K562 (cell line): ENCODE results near the gene C2CD2. TPM values are rescaled to one million over a fixed set of nuclear protein-coding genes. Genes with fewer than 3 reads are reported as not detected.

Experiments used
- ARID1B ChIP-seq: fragments of 450-650 bp; IDR thresholded peaks from 2 replicates; pipeline ENCODE4 v1.6.1; 2016; ENCODE audit warnings: antibody characterized with exemption, mild to moderate bottlenecking, inconsistent platforms
- ELK1 ChIP-seq: sonication (generic); formaldehyde crosslinking; IDR thresholded peaks from 2 replicates; pipeline ENCODE4 v1.8.1; 2022; ENCODE audit warnings: missing genetic modification reagents
- EP300 ChIP-seq: IDR thresholded peaks from 2 replicates; pipeline ENCODE4 v1.6.1; 2012; ENCODE audit warnings: low read length, improper control_type of control experiment
- MCM5 ChIP-seq: fragments of 450-650 bp; IDR thresholded peaks from 2 replicates; pipeline ENCODE4 v1.6.1; 2016; ENCODE audit warnings: low read depth
- MITF ChIP-seq: IDR thresholded peaks from 2 replicates; pipeline ENCODE4 v1.6.1; 2014; ENCODE audit warnings: antibody characterized with exemption
- NFE2 ChIP-seq: IDR thresholded peaks from 2 replicates; pipeline ENCODE4 v1.6.1; 2014; ENCODE audit warnings: antibody characterized with exemption, low read depth
- POLR2AphosphoS5 ChIP-seq: IDR thresholded peaks from 2 replicates; pipeline ENCODE4 v1.6.1; 2011; ENCODE audit warnings: mild to moderate bottlenecking, low read depth, low read length, moderate library complexity; ENCODE audit not compliant: control insufficient read depth, insufficient read depth
- RBFOX2 ChIP-seq: fragments of 200-400 bp; formaldehyde crosslinking; IDR thresholded peaks from 2 replicates; pipeline ENCODE4 v1.6.1; 2017; ENCODE audit warnings: low read depth, mild to moderate bottlenecking, low read length, moderate library complexity
- SMAD4 ChIP-seq: fragments of 250-450 bp; sonication (Bioruptor Pico); conservative IDR thresholded peaks from 2 replicates; pipeline ENCODE4 v1.8.0; 2021; ENCODE audit warnings: inconsistent platforms, mild to moderate bottlenecking, moderate library complexity
- SMARCB1 ChIP-seq: IDR thresholded peaks from 2 replicates; pipeline ENCODE4 v1.6.1; 2011; ENCODE audit warnings: improper control_type of control experiment, low read depth; ENCODE audit not compliant: insufficient read length
- SREBF2 ChIP-seq: sonication (generic); formaldehyde crosslinking; IDR thresholded peaks from 2 replicates; pipeline ENCODE4 v1.4.0; 2020; ENCODE audit warnings: mild to moderate bottlenecking, missing genetic modification reagents
- TGIF2 ChIP-seq: sonication (generic); formaldehyde crosslinking; IDR thresholded peaks from 2 replicates; pipeline ENCODE4 v1.8.1; 2022; ENCODE audit warnings: mild to moderate bottlenecking, missing genetic modification reagents, moderate library complexity
- ZKSCAN8 ChIP-seq: fragments of 200-800 bp; sonication (Bioruptor generic); IDR thresholded peaks from 2 replicates; pipeline ENCODE4 v1.6.1; 2016; ENCODE audit warnings: missing genetic modification characterization, missing compliant biosample characterization
- ZNF655 ChIP-seq: fragments of 250-450 bp; sonication (Bioruptor Pico); IDR thresholded peaks from 2 replicates; pipeline ENCODE4 v1.5.0; 2021
- polyA plus RNA-seq, 8 experiments: library from polyadenylated mRNA; depleted of rRNA in 4 of 8; stranded (reverse) in 5 of 8; unstranded in 3 of 8; fragments of >200 nt; fragmentation: Nextera tagmentation in 2 of 8; fragmentation: Illumina TruSeq in 1 of 8; extraction: Ambion mirVana in 2 of 8; extraction: Trizol in 1 of 8; gene quantifications; 2 replicates each; pipeline versions ENCODE4 v1.2.1 to v1.2.3, GENCODE V29; 2011 to 2014; ENCODE audit warnings: inconsistent platforms in 1 of 8, missing spikeins in 1 of 8
- total RNA-seq, 7 experiments: library from RNA; depleted of rRNA in 6 of 7; stranded (reverse); fragments of >200 nt in 6 of 7; fragmentation: Illumina TruSeq in 2 of 7; extraction: Trizol in 2 of 7; gene quantifications; 2 replicates each; pipeline versions ENCODE4 v1.2.1 to v1.2.3, GENCODE V29; 2011 to 2021; ENCODE audit warnings: low replicate concordance in 1 of 7
- TF ChIP-seq, protein P1 (sequence below), 2 experiments: fragments of 450-650 bp; formaldehyde crosslinking in 1 of 2; IDR thresholded peaks; 2 replicates each; pipeline versions ENCODE4 v1.4.0 to v1.6.1; 2014 to 2020; ENCODE audit warnings: mild to moderate bottlenecking in 2 of 2, borderline replicate concordance in 1 of 2, low read depth in 1 of 2

C2CD2 gene
- total and polyA plus RNA-seq, 9 of the 15 experiments (the other 6 are each of a cell fraction or from before 2014, with no cell fraction given): 1.3 to 21.6 (median 12.1) TPM

- TF ChIP-seq, protein P1, sequence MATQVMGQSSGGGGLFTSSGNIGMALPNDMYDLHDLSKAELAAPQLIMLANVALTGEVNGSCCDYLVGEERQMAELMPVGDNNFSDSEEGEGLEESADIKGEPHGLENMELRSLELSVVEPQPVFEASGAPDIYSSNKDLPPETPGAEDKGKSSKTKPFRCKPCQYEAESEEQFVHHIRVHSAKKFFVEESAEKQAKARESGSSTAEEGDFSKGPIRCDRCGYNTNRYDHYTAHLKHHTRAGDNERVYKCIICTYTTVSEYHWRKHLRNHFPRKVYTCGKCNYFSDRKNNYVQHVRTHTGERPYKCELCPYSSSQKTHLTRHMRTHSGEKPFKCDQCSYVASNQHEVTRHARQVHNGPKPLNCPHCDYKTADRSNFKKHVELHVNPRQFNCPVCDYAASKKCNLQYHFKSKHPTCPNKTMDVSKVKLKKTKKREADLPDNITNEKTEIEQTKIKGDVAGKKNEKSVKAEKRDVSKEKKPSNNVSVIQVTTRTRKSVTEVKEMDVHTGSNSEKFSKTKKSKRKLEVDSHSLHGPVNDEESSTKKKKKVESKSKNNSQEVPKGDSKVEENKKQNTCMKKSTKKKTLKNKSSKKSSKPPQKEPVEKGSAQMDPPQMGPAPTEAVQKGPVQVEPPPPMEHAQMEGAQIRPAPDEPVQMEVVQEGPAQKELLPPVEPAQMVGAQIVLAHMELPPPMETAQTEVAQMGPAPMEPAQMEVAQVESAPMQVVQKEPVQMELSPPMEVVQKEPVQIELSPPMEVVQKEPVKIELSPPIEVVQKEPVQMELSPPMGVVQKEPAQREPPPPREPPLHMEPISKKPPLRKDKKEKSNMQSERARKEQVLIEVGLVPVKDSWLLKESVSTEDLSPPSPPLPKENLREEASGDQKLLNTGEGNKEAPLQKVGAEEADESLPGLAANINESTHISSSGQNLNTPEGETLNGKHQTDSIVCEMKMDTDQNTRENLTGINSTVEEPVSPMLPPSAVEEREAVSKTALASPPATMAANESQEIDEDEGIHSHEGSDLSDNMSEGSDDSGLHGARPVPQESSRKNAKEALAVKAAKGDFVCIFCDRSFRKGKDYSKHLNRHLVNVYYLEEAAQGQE (IDR thresholded peaks at IDR 0.05; ENCODE audit: borderline replicate concordance): peak; percentile 40; the same call in 1 of the 2 replicates
- TF ChIP-seq, protein P1 (CRISPR knock-in tag; IDR thresholded peaks at IDR 0.05; ENCODE audit: low read depth): no peak
- TF ChIP-seq POLR2AphosphoS5: 0 out of 2 replicates have a peak, but pooled peaks have one; percentile 27
- no peak for TF ChIP-seq MCM5
- 0 out of 2 replicates have a peak, but pooled peaks have one; percentile 32 for TF ChIP-seq MITF
- TF ChIP-seq ELK1 (CRISPR knock-in tag): no peak
- TF ChIP-seq ZKSCAN8 (CRISPR knock-in tag): no peak
- no peak for TF ChIP-seq ZNF655
- TF ChIP-seq SMARCB1: no peak
- TF ChIP-seq ARID1B: peak; percentile 59
- TF ChIP-seq SMAD4: 0 out of 2 replicates have a peak, but pooled peaks have one; percentile 30
- no peak for TF ChIP-seq SREBF2 (CRISPR knock-in tag)
- TF ChIP-seq RBFOX2: no peak
- no peak for TF ChIP-seq TGIF2 (CRISPR knock-in tag)
- peak; percentile 56; the same call in 1 of the 2 replicates for TF ChIP-seq EP300
- 0 out of 2 replicates have a peak, but pooled peaks have one; percentile 23 for TF ChIP-seq NFE2
These were observed 4.4 kb upstream of the C2CD2 start (continued) for GRCh38 chr21:41957991-41958766.
